ENCODE measurements around the gene CCDC88B.

The CCDC88B gene

DNA sequence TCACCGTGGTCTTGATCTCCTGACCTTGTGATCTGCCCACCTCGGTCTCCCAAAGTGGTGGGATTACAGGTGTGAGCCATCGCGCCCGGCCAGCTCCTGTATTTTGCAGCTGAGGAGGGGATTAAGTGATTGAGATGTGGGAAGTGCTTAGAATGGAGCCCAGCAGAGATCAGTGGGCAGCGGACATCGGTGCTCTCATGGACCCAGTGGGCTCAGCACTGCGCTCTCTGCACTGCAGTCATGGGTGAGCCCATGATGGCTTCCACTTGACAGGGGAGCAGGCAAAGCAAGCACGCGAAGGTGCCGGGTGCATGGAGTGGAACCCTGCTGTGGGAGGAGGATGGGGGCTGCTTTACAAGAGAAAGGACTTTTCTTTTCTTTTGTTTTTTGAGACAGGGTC is 9.1 kb upstream of the CCDC88B start:
- no peaks in the 10 kb centered on the region for H3K9me3 ChIP-seq (ENCODE audit: control extremely low read depth in 1 of 5, control insufficient read depth in 4 of 5, insufficient read depth in 2 of 5, low read depth in 1 of 5, low read length in 4 of 5)
- H3K27me3 ChIP-seq (replicated peaks in 2 of 5; ENCODE audit: control insufficient read depth in 4 of 5, insufficient read depth in 5 of 5, low read length in 4 of 5), result no peaks in the 10 kb centered on the region
- 89% methylated on average over 8 of the region's 11 CpGs for WGBS (ENCODE audit: insufficient coverage)
- no peak overlapping the region for H3K27ac ChIP-seq (ENCODE audit: insufficient read depth in 1 of 2, low read depth in 1 of 2, low read length in 2 of 2, poor library complexity in 1 of 2, severe bottlenecking in 2 of 2)
- peaks cover 0 to 34% (median 20%) of the 10 kb centered on the region in 4 experiments for H3K4me1 ChIP-seq (ENCODE audit: control extremely low read depth in 1 of 4, control insufficient read depth in 4 of 4, insufficient read depth in 4 of 4, low read length in 3 of 4)
- CTCF ChIA-PET, result interaction anchor here (0.7 to 11.1 kb wide), 18 partner anchors 8 to 728 kb away, joined by 3 to 136 read pairs (median 8); partner anchors contain the start of genes BAD, CCDC88B, ESRRA and PLCB3
- POLR2A ChIA-PET, result interaction anchor here (0.7 to 1.9 kb wide), 4 partner anchors 9 to 26 kb away, joined by 3 to 18 read pairs (median 6); partner anchors contain the start of genes CCDC88B, ESRRA, PRDX5 and TRMT112
- H3K36me3 ChIP-seq (ENCODE audit: control insufficient read depth in 4 of 4, insufficient read depth in 4 of 4, low read length in 3 of 4), result no peaks in the 10 kb centered on the region
- DNase-seq, result peak in 1 of 3 donors; percentile 21
- H3K4me3 ChIP-seq (ENCODE audit: control insufficient read depth in 1 of 7, extremely low read depth in 1 of 7, insufficient read depth in 4 of 7, low read depth in 2 of 7, low read length in 6 of 7), result no peak overlapping the region

DNA sequence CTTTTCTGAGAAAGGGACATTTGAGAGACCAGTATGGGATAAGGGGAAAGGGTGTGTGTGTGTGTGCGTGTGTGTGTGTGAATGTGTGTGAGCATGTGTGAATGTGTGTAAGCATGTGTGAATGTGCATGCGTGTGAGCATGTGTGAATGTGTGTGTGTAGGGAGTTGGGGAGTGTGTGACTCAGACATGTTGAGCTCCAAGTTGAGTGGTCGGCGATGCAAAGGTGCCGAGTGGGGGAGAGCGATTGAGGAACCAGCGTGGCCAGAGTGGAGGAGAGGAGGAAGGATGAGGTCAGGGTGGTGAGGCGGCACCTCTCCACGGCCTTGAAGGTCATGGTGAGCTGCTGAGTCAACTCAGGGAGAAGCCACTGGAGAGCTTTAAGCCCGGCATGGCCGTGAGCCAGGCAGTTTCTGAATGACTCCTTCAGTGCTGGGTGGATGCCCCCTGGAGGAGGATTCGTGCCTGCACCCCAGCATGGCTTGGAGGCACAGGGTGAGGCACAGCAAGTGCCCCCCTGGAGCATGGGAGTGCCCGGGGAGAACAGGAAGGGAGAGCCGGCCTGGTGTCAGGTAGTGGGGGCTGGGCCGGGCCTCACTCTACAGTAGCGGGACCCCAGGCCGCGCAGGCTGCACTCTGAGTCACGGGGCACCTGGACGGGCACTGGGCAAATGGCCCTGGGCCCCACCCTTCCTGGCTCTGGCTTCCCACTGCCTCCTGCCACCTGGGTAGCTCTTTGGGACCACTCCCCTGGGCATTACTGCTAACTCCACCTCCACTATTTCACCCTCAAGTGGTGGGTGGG is 8.2 kb upstream of the CCDC88B start:
- no peaks in the 10 kb centered on the region for H3K27me3 ChIP-seq (replicated peaks in 2 of 5; ENCODE audit: control insufficient read depth in 4 of 5, insufficient read depth in 5 of 5, low read length in 4 of 5)
- H3K9me3 ChIP-seq (ENCODE audit: control extremely low read depth in 1 of 5, control insufficient read depth in 4 of 5, insufficient read depth in 2 of 5, low read depth in 1 of 5, low read length in 4 of 5), result no peaks in the 10 kb centered on the region
- peak; percentile 94 to 98 (median 97) for DNase-seq
- WGBS (ENCODE audit: insufficient coverage), result 33% methylated on average over 17 of the region's 20 CpGs
- peak overlapping the region in 3 of 7 experiments; percentile 8 to 36 (median 15) for H3K4me3 ChIP-seq (ENCODE audit: control insufficient read depth in 1 of 7, extremely low read depth in 1 of 7, insufficient read depth in 4 of 7, low read depth in 2 of 7, low read length in 6 of 7)
- no peaks in the 10 kb centered on the region for H3K36me3 ChIP-seq (ENCODE audit: control insufficient read depth in 4 of 4, insufficient read depth in 4 of 4, low read length in 3 of 4)
- POLR2A ChIA-PET, result interaction anchor here (0.6 to 1.9 kb wide), 6 partner anchors 8 to 69 kb away, joined by 3 to 18 read pairs (median 4); partner anchors contain the start of genes CCDC88B, ESRRA, PRDX5 and TRMT112
- H3K4me1 ChIP-seq (ENCODE audit: control extremely low read depth in 1 of 4, control insufficient read depth in 4 of 4, insufficient read depth in 4 of 4, low read length in 3 of 4), result peaks cover 0 to 40% (median 20%) of the 10 kb centered on the region in 4 experiments
- CTCF ChIA-PET, result interaction anchor here (0.6 to 11.1 kb wide), 22 partner anchors 9 to 131 kb away, joined by 3 to 136 read pairs (median 6); partner anchors contain the start of genes BAD, CCDC88B, ESRRA and PLCB3
- H3K27ac ChIP-seq (ENCODE audit: insufficient read depth in 1 of 2, low read depth in 1 of 2, low read length in 2 of 2, poor library complexity in 1 of 2, severe bottlenecking in 2 of 2), result peak overlapping the region in 1 of 2 experiments; percentile 27

DNA sequence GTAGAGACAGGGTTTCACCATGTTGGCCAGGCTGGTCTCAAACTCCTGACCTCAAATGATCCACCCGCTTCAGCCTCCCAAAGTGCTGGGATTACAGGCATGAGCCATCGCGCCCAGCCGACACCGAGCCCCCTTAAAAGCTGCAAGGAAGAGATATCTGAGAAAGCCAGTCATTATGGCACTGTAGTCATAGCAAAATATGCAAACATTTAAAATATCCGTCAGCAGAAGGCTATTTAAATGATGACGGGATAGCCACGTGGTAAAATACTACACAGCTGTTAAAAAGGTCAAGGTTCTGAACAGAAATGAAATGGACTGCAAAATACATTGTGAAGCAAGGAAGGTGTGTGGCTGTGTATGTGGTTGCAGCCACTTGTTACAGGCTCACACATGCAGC is 6.4 kb upstream of the CCDC88B start:
- ChIA-PET POLR2A (no interaction called here), CTCF (interaction anchor here (1.2 to 11.1 kb wide), 6 partner anchors 8 to 128 kb away, joined by 3 to 136 read pairs (median 27); partner anchors contain the start of genes CCDC88B, PRDX5 and TRMT112)
- Histone ChIP-seq H3K27me3 (replicated peaks in 2 of 5; ENCODE audit: control insufficient read depth in 4 of 5, insufficient read depth in 5 of 5, low read length in 4 of 5) (no peaks in the 10 kb centered on the region), H3K4me1 (ENCODE audit: control extremely low read depth in 1 of 4, control insufficient read depth in 4 of 4, insufficient read depth in 4 of 4, low read length in 3 of 4) (peaks cover 0 to 41% (median 20%) of the 10 kb centered on the region in 4 experiments), H3K36me3 (ENCODE audit: control insufficient read depth in 4 of 4, insufficient read depth in 4 of 4, low read length in 3 of 4) (no peaks in the 10 kb centered on the region), H3K27ac (ENCODE audit: insufficient read depth in 1 of 2, low read depth in 1 of 2, low read length in 2 of 2, poor library complexity in 1 of 2, severe bottlenecking in 2 of 2) (no peak overlapping the region), H3K4me3 (ENCODE audit: control insufficient read depth in 1 of 7, extremely low read depth in 1 of 7, insufficient read depth in 4 of 7, low read depth in 2 of 7, low read length in 6 of 7) (no peak overlapping the region), H3K9me3 (ENCODE audit: control extremely low read depth in 1 of 5, control insufficient read depth in 4 of 5, insufficient read depth in 2 of 5, low read depth in 1 of 5, low read length in 4 of 5) (no peaks in the 10 kb centered on the region)
- DNase-seq, result peak in 1 of 3 donors; percentile 47
- 100% methylated on average over 4 of the region's 8 CpGs for WGBS (ENCODE audit: insufficient coverage)

DNA sequence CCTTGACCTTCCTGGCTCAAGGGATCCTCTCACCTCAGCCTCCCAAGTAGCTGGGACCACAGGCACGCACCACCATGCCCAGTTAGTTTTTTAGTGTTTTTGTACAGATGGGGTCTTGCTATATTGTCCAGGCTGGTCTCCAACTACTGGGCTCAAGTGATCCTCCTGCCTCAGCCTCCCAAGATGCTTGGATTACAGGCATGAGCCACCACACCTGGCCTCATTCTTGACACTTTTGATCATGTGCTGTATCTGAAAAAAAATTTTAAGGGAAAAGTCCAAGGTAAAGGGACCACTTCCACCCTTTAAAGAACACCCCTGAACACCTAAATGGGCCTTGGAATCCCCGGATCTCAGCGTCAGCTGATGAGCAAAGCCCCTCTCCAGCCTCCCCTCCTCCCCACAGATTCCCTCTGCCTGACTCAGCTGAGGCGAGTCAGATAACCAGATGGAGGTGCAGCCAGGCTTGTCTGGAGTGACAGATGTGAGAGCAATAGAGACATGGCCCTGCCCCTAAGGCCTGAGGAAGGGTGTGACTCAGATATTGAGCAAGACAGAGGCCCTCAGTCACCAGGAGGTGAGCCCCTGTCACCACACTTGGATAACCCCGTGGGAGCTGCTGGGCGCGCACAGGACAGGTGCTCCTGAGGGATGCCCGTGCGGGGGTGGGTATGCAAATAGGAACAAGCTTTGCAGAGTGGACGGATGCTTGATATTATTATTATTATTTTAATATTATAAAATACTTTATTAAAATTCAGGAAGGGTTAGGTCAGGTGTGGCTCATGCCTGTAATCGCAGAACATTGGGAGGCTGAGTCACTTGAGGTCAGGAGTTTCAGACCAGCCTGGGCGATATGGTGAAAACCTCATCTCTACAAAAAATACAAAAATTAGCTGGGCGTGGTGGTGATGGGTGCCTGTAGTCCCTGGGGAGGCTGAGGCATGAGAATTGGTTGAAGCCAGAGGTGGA is 5.0 kb upstream of the CCDC88B start:
- CTCF ChIA-PET, result interaction anchor here (0.7 to 11.1 kb wide), 9 partner anchors 9 to 131 kb away, joined by 3 to 136 read pairs (median 4); partner anchors contain the start of genes PRDX5 and TRMT112
- Histone ChIP-seq H3K9me3 (ENCODE audit: control extremely low read depth in 1 of 5, control insufficient read depth in 4 of 5, insufficient read depth in 2 of 5, low read depth in 1 of 5, low read length in 4 of 5) (no peaks in the 10 kb centered on the region), H3K4me1 (ENCODE audit: control extremely low read depth in 1 of 4, control insufficient read depth in 4 of 4, insufficient read depth in 4 of 4, low read length in 3 of 4) (peaks cover 5 to 55% (median 28%) of the 10 kb centered on the region in 4 experiments)

DNA sequence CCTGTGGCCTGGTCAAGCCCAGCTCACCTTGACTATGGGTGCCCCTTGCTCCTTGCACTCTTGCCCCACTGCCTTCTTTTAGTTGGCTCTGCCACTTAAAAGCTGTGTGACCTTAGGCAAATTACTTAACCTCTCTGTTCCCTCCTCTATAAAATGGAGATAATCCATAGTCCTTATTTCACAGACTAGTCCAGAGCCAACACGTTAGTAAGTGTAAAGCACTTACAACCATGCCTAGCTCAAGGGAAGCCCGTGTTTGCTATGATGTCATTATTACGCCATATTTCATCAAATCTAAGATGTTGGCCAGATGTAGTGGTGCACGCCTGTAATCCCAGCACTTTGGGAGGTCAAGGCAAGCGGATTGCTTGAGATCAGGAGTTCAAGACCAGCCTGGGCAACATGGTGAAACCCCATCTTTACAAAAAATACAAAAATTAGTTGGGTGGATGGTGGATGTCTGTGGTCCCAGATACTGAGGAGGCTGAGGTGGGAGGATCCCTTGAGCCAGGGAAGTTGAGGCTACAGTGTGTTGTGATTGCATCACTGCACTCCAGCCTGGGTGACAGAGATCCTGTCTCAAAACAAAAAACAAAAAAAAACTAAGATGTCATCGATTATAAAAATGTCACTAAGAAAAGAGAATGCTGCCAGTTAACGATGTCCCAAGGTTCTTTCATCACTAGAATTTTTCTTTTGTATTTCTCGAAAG is 2.3 kb upstream of the CCDC88B start:
- ChIA-PET CTCF (interaction anchor here (0.6 to 11.1 kb wide), 7 partner anchors 9 to 228 kb away, joined by 3 to 136 read pairs (median 3); partner anchors contain the start of genes PRDX5 and TRMT112), POLR2A (no interaction called here)
- Histone ChIP-seq H3K27me3 (replicated peaks in 2 of 5; ENCODE audit: control insufficient read depth in 4 of 5, insufficient read depth in 5 of 5, low read length in 4 of 5) (no peaks in the 10 kb centered on the region), H3K4me1 (ENCODE audit: control extremely low read depth in 1 of 4, control insufficient read depth in 4 of 4, insufficient read depth in 4 of 4, low read length in 3 of 4) (peaks cover 5 to 60% (median 38%) of the 10 kb centered on the region in 4 experiments), H3K9me3 (ENCODE audit: control extremely low read depth in 1 of 5, control insufficient read depth in 4 of 5, insufficient read depth in 2 of 5, low read depth in 1 of 5, low read length in 4 of 5) (no peaks in the 10 kb centered on the region), H3K36me3 (ENCODE audit: control insufficient read depth in 4 of 4, insufficient read depth in 4 of 4, low read length in 3 of 4) (no peaks in the 10 kb centered on the region), H3K27ac (ENCODE audit: insufficient read depth in 1 of 2, low read depth in 1 of 2, low read length in 2 of 2, poor library complexity in 1 of 2, severe bottlenecking in 2 of 2) (no peak overlapping the region), H3K4me3 (ENCODE audit: control insufficient read depth in 1 of 7, extremely low read depth in 1 of 7, insufficient read depth in 4 of 7, low read depth in 2 of 7, low read length in 6 of 7) (no peak overlapping the region)
- DNase-seq, result no peak
- WGBS (ENCODE audit: insufficient coverage), result 98% methylated on average over 4 of the region's 8 CpGs

More for the DNA sequence above, 5.0 kb upstream of the CCDC88B start:
- no peaks in the 10 kb centered on the region for H3K36me3 ChIP-seq (ENCODE audit: control insufficient read depth in 4 of 4, insufficient read depth in 4 of 4, low read length in 3 of 4)
- H3K27me3 ChIP-seq (replicated peaks in 2 of 5; ENCODE audit: control insufficient read depth in 4 of 5, insufficient read depth in 5 of 5, low read length in 4 of 5), result no peaks in the 10 kb centered on the region
- no peak overlapping the region for H3K27ac ChIP-seq (ENCODE audit: insufficient read depth in 1 of 2, low read depth in 1 of 2, low read length in 2 of 2, poor library complexity in 1 of 2, severe bottlenecking in 2 of 2)
- H3K4me3 ChIP-seq (ENCODE audit: control insufficient read depth in 1 of 7, extremely low read depth in 1 of 7, insufficient read depth in 4 of 7, low read depth in 2 of 7, low read length in 6 of 7), result no peak overlapping the region
- WGBS (ENCODE audit: insufficient coverage), result 83% methylated on average over 3 of the region's 13 CpGs
- DNase-seq, result peak; percentile 82 to 95 (median 94)
- POLR2A ChIA-PET, result interaction anchor here (1.3 kb wide), 1 partner anchor 18 kb away, joined by 5 read pairs; the partner anchor contains the start of genes PRDX5 and TRMT112

DNA sequence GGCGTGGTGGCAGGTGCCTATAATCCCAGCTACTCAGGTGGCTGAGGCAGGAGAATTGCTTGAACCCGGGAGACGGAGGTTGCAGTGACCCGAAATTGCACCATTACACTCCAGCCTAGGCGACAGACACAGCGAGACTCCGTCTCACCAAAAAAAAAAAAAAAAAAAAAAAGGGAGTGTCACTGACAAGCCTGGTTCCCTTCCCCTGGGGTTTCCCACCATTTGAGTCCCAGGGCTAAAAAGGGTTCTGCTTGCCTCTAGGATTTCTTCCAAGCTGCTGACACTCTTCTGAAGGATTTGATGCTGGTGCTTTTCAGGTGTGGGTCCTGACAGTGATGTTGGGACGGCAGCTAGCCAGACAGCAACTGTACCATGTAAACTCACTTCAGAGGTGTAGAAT is 1.3 kb upstream of the CCDC88B start:
- Histone ChIP-seq H3K36me3 (ENCODE audit: control insufficient read depth in 4 of 4, insufficient read depth in 4 of 4, low read length in 3 of 4) (peaks cover 0 to 3% (median under 1%) of the 10 kb centered on the region in 4 experiments), H3K27me3 (replicated peaks in 2 of 5; ENCODE audit: control insufficient read depth in 4 of 5, insufficient read depth in 5 of 5, low read length in 4 of 5) (no peaks in the 10 kb centered on the region), H3K27ac (ENCODE audit: insufficient read depth in 1 of 2, low read depth in 1 of 2, low read length in 2 of 2, poor library complexity in 1 of 2, severe bottlenecking in 2 of 2) (no peak overlapping the region), H3K4me1 (ENCODE audit: control extremely low read depth in 1 of 4, control insufficient read depth in 4 of 4, insufficient read depth in 4 of 4, low read length in 3 of 4) (peaks cover 5 to 64% (median 40%) of the 10 kb centered on the region in 4 experiments), H3K4me3 (ENCODE audit: control insufficient read depth in 1 of 7, extremely low read depth in 1 of 7, insufficient read depth in 4 of 7, low read depth in 2 of 7, low read length in 6 of 7) (no peak overlapping the region), H3K9me3 (ENCODE audit: control extremely low read depth in 1 of 5, control insufficient read depth in 4 of 5, insufficient read depth in 2 of 5, low read depth in 1 of 5, low read length in 4 of 5) (no peaks in the 10 kb centered on the region)
- ChIA-PET CTCF (interaction anchor here (0.6 to 11.1 kb wide), 7 partner anchors 14 to 227 kb away, joined by 3 to 136 read pairs (median 3); partner anchors contain the start of genes PRDX5 and TRMT112), POLR2A (no interaction called here)
- 98% methylated on average over 7 of the region's 8 CpGs for WGBS (ENCODE audit: insufficient coverage)
- no peak for DNase-seq
